Measurements from ENCODE around the gene POTEB2.
"Not testable (repeated sequence)": the region's sequence is repeated elsewhere in the genome, so short reads cannot be mapped to it uniquely, and the experiment has no call there.

The POTEB2 gene

DNA sequence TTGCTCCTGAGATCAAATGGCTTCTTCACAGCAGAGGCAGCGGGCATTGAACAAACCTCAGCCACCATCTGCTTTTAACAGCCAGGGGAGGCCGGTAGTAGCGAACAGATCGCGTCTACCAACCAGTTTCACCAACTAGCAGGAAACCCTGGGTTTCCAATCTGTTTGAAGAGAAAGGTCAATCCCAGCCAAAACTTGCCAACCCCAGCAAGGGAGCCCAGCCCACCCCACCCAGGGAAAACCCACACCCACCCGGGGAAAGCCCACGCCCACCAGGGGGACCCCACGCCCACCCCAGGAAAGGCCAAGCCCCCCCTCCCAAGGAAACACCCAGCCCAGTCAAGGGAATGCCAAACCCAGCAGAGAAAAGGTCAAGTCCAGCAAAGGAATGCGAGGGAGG lies at the start of gene POTEB2:
POTEB2 (minus strand) TSS at position 101 of the 400 bp plus-strand sequence; CDS start at position 68, 33 bp downstream.
- H3K27me3 ChIP-seq (ENCODE audit: insufficient read depth, low read length); H3K79me2 ChIP-seq (ENCODE audit: insufficient read depth, low read length); H3K9me2 ChIP-seq (ENCODE audit: low read depth, low read length); H4K20me1 ChIP-seq (ENCODE audit: insufficient read depth, low read length); H3K9me3 ChIP-seq (ENCODE audit: low read length); H3K4me1 ChIP-seq (ENCODE audit: insufficient read depth, low read length, severe bottlenecking); H3K4me2 ChIP-seq (ENCODE audit: low read length); H2AFZ ChIP-seq (ENCODE audit: low read length); H3K27ac ChIP-seq (ENCODE audit: low read depth, low read length, poor library complexity, severe bottlenecking); H3K4me3 ChIP-seq (ENCODE audit: low read depth, low read length, poor library complexity, severe bottlenecking); H3K9ac ChIP-seq (ENCODE audit: low read length); H3F3A ChIP-seq (ENCODE audit: insufficient read depth, low read length); H3K36me3 ChIP-seq (ENCODE audit: insufficient read depth, low read length): not testable (repeated sequence)

DNA sequence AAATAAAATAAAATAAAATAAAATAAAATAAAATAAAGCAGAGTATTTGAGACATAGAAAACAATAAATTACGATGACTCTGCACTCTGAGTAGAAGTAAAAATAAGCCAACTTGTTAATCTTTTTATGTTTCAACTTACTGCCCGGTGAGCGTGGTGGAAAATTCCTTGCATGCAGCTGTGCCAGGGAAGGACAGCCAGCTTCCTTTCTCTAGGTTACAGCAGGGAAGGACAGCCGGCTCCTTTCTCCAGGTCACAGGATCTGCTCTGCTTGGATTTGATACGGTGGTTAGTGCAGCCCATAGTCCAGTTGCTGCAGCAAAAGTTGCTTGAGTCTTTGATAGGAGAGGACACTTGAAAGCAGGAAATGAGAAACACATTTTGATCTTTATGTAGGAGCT lies 13.8 kb upstream of the POTEB2 start:
- not testable (repeated sequence) for H3K27ac ChIP-seq (ENCODE audit: low read depth, low read length, poor library complexity, severe bottlenecking); H3K4me1 ChIP-seq (ENCODE audit: insufficient read depth, low read length, severe bottlenecking); H3K9me3 ChIP-seq (ENCODE audit: low read length); H3K27me3 ChIP-seq (ENCODE audit: insufficient read depth, low read length); H3K4me2 ChIP-seq (ENCODE audit: low read length); H3F3A ChIP-seq (ENCODE audit: insufficient read depth, low read length); H3K4me3 ChIP-seq (ENCODE audit: low read depth, low read length, poor library complexity, severe bottlenecking); H3K9ac ChIP-seq (ENCODE audit: low read length); H3K36me3 ChIP-seq (ENCODE audit: insufficient read depth, low read length); H3K9me2 ChIP-seq (ENCODE audit: low read depth, low read length); H4K20me1 ChIP-seq (ENCODE audit: insufficient read depth, low read length); H3K79me2 ChIP-seq (ENCODE audit: insufficient read depth, low read length); H2AFZ ChIP-seq (ENCODE audit: low read length)

DNA sequence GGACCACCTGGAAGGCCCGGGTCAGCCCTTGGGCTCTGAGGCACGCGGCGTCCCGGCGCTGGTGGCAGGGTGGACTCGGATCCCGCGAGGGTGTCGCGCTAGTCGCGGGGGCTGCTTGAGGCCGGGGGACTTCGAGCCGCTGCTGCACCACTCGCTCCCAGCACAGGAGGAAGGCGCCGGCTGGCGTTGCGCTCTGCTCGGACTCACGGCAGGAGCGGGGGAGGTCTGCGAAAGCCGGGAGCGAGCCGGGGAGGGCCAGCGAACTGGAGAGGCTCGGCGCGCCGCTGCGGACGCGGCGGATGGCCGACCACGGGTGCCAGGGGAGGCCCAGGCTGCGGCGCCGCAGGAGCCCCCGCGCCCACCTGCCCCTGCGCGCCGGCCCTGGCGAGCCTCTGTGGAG lies 12.3 kb upstream of the POTEB2 start:
- H3K9me2 ChIP-seq (ENCODE audit: low read depth, low read length); H3F3A ChIP-seq (ENCODE audit: insufficient read depth, low read length); H3K36me3 ChIP-seq (ENCODE audit: insufficient read depth, low read length); H3K9ac ChIP-seq (ENCODE audit: low read length); H3K27me3 ChIP-seq (ENCODE audit: insufficient read depth, low read length); H4K20me1 ChIP-seq (ENCODE audit: insufficient read depth, low read length); H3K27ac ChIP-seq (ENCODE audit: low read depth, low read length, poor library complexity, severe bottlenecking); H2AFZ ChIP-seq (ENCODE audit: low read length); H3K4me1 ChIP-seq (ENCODE audit: insufficient read depth, low read length, severe bottlenecking); H3K79me2 ChIP-seq (ENCODE audit: insufficient read depth, low read length); H3K4me2 ChIP-seq (ENCODE audit: low read length); H3K4me3 ChIP-seq (ENCODE audit: low read depth, low read length, poor library complexity, severe bottlenecking); H3K9me3 ChIP-seq (ENCODE audit: low read length): not testable (repeated sequence)

DNA sequence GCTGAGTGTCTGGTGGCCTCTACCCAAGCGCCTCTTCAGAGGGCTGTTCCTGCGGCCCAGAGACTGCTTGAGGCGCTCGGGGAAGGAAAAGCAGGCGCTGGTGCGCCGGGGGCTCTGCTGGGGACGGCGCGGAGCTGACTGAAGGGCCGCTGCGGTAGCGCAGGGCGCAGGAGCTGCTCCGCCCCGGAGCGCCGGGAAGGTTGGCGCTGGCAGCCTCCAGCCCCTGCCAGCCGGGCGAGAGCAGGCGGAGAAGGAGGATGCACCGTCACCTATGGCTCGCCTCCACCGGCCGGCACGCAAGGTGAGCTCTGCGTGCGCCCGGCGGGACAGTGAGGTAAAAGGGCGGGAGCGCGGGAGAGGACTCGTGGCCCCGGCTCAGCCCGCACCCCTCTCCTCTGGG lies 11.7 kb upstream of the POTEB2 start:
- not testable (repeated sequence) for H3K4me3 ChIP-seq (ENCODE audit: low read depth, low read length, poor library complexity, severe bottlenecking); H3K27me3 ChIP-seq (ENCODE audit: insufficient read depth, low read length); H3K36me3 ChIP-seq (ENCODE audit: insufficient read depth, low read length); H2AFZ ChIP-seq (ENCODE audit: low read length); H4K20me1 ChIP-seq (ENCODE audit: insufficient read depth, low read length); H3K79me2 ChIP-seq (ENCODE audit: insufficient read depth, low read length); H3K4me1 ChIP-seq (ENCODE audit: insufficient read depth, low read length, severe bottlenecking); H3K9me2 ChIP-seq (ENCODE audit: low read depth, low read length); H3K27ac ChIP-seq (ENCODE audit: low read depth, low read length, poor library complexity, severe bottlenecking); H3K9ac ChIP-seq (ENCODE audit: low read length); H3K9me3 ChIP-seq (ENCODE audit: low read length); H3K4me2 ChIP-seq (ENCODE audit: low read length); H3F3A ChIP-seq (ENCODE audit: insufficient read depth, low read length)
